ENCODE results near the gene FAM193B.

FAM193B gene

DNA sequence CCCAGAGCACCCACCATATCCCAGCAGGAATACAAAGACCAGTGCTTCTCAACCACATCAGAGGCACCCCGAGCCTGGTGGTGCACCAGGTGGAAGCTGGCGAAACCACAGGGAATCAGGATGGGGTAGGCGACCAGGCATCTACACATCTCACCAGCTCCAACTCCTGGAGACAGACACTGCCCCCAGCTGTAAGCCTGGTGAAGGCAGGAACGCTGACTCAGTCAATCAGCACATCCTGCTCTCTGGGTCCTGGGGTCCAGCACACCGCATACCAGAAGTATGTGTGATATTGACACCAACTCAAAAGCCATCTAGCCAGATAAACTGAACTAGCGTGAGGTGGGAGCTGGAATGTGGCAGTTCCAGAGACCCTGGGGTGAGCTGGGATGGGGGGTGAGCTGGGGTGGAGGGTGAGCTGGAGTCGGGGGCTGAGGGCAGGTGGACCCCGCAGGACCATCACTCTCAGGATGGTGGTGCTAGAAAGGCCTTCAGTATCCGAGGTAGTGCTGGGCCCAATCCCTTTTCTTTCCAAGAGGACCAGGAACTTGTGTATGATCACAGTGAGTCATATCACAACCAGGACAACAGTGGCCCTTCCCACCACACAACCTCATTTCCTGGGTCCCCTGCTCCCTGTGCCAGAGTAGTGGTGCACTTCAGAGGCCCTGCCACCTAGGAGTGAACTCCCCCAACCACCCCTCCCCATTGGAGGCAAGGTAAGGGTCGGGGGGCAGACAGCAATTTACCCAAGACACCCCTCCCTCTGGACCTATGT is 83.4 kb downstream of the FAM193B start:
- no peak for DNase-seq (ENCODE audit: low spot score)

Data from NAMALWA (cell line).